Fibroblast of lung (primary cell): ENCODE measurements around the gene HINT2. TPM values are rescaled to one million over a fixed set of nuclear protein-coding genes. Genes with fewer than 3 reads are reported as not detected.

Experiments
- DNase-seq, 2 donors: peaks; one replicate each; pipeline versions ENCODE4 v3.0.0 to v3.0.0-alpha.2; 2010; ENCODE audit warnings: low read depth in 2 of 2
- H2AFZ ChIP-seq: 2 replicates; pipeline ENCODE4 v1.5.1; 2012; ENCODE audit warnings: low read length, control low read depth, inconsistent platforms
- H3K27ac ChIP-seq: 2 replicates; pipeline ENCODE4 v1.5.1; 2011; ENCODE audit warnings: low read length, control low read depth; ENCODE audit not compliant: insufficient read depth
- H3K27me3 ChIP-seq: 2 replicates; pipeline ENCODE4 v1.5.1; 2011; ENCODE audit warnings: mild to moderate bottlenecking, low read length; ENCODE audit not compliant: control insufficient read depth, insufficient read depth
- H3K36me3 ChIP-seq: 2 replicates; pipeline ENCODE4 v1.5.1; 2011; ENCODE audit warnings: low read length; ENCODE audit not compliant: control insufficient read depth, insufficient read depth
- H3K4me1 ChIP-seq: 2 replicates; pipeline ENCODE4 v1.5.1; 2011; ENCODE audit warnings: low read length; ENCODE audit not compliant: control insufficient read depth, insufficient read depth; ENCODE audit errors: extremely low read depth
- H3K4me2 ChIP-seq: 2 replicates; pipeline ENCODE4 v1.5.1; 2011; ENCODE audit warnings: low read length, control low read depth; ENCODE audit not compliant: insufficient read depth; ENCODE audit errors: extremely low read depth
- H3K4me3 ChIP-seq, 4 experiments: fragments of 200-600 bp in 1 of 4; sonication (generic) in 1 of 4; replicated peaks in 1 of 4; 2 replicates each; pipeline ENCODE4 v1.5.1; 2011 to 2016; ENCODE audit warnings: low read length in 4 of 4, low read depth in 3 of 4, mild to moderate bottlenecking in 3 of 4, control low read depth in 2 of 4, inconsistent platforms in 1 of 4, mixed read lengths in 1 of 4; ENCODE audit not compliant: insufficient read depth in 1 of 4; ENCODE audit errors: control extremely low read depth in 1 of 4
- H3K79me2 ChIP-seq: 2 replicates; pipeline ENCODE4 v1.5.1; 2012; ENCODE audit warnings: mild to moderate bottlenecking, low read length, inconsistent platforms; ENCODE audit not compliant: control insufficient read depth, insufficient read depth
- H3K9ac ChIP-seq: 2 replicates; pipeline ENCODE4 v1.5.1; 2011; ENCODE audit warnings: mild to moderate bottlenecking, low read length, control low read depth; ENCODE audit not compliant: insufficient read depth
- H3K9me3 ChIP-seq: 2 replicates; pipeline ENCODE4 v1.5.1; 2012; ENCODE audit warnings: low read depth, low read length; ENCODE audit not compliant: control insufficient read depth, insufficient read depth
- H4K20me1 ChIP-seq: 2 replicates; pipeline ENCODE4 v1.5.1; 2011; ENCODE audit warnings: low read length; ENCODE audit not compliant: control insufficient read depth, insufficient read depth; ENCODE audit errors: extremely low read depth
- CTCF ChIP-seq, 2 donors: IDR thresholded peaks in 1 of 2; conservative IDR thresholded peaks in 1 of 2; 1 replicate in 1 of 2; 2 replicates in 1 of 2; pipeline ENCODE4 v1.5.1; 2011 to 2012; ENCODE audit warnings: low read length in 2 of 2, control low read depth in 1 of 2, inconsistent platforms in 1 of 2, low read depth in 1 of 2, mild to moderate bottlenecking in 1 of 2
- EZH2 ChIP-seq: IDR thresholded peaks from 2 replicates; pipeline ENCODE4 v1.5.1; 2012; ENCODE audit warnings: low read length, control low read depth, mild to moderate bottlenecking; ENCODE audit errors: missing control alignments
- polyA plus RNA-seq, 2 donors: library from polyadenylated mRNA; depleted of rRNA in 1 of 2; stranded (reverse) in 1 of 2; unstranded in 1 of 2; fragments of >200 nt; gene quantifications; 2 replicates each; pipeline ENCODE4 v1.2.1, GENCODE V29; 2011 to 2012; ENCODE audit warnings: missing spikeins in 1 of 2
- total RNA-seq: library from RNA; depleted of rRNA; stranded (reverse); fragments of >200 nt; gene quantifications from 2 replicates; pipeline ENCODE4 v1.2.1, GENCODE V29; 2014

The HINT2 gene
- total and polyA plus RNA-seq, 2 donors (not counting 1 experiment from before 2014, with no cell fraction given) = 13.1 to 34.2 TPM

- TF ChIP-seq CTCF (conservative IDR thresholded peaks at IDR 0.05 in 1 of 2, IDR thresholded peaks at IDR 0.05 in 1 of 2; ENCODE audit: low read depth in 1 of 2, low read length in 2 of 2) (no peak), EZH2 (no peak)
- Histone ChIP-seq H3K27ac (no peak overlapping the region), H4K20me1 (no peaks in the 10 kb centered on the region), H3K9ac (no peak overlapping the region), H3K27me3 (peaks cover 17% of the 10 kb centered on the region), H3K4me2 (no peak overlapping the region), H3K79me2 (no peaks in the 10 kb centered on the region), H3K4me1 (no peaks in the 10 kb centered on the region), H3K4me3 (no peak overlapping the region), H2AFZ (no peak overlapping the region), H3K9me3 (no peaks in the 10 kb centered on the region), H3K36me3 (no peaks in the 10 kb centered on the region)
- DNase-seq = no peak
Observed at GRCh38 chr9:35778496-35778895, 36.3 kb downstream of the HINT2 start.

GRCh38 chr9:35776018-35776417, 38.8 kb downstream of the HINT2 start:
- Histone ChIP-seq H2AFZ (no peak overlapping the region), H3K4me1 (no peaks in the 10 kb centered on the region), H3K4me3 (no peak overlapping the region), H4K20me1 (no peaks in the 10 kb centered on the region), H3K79me2 (no peaks in the 10 kb centered on the region), H3K9me3 (no peaks in the 10 kb centered on the region), H3K27ac (no peak overlapping the region), H3K4me2 (no peak overlapping the region), H3K9ac (no peak overlapping the region), H3K36me3 (no peaks in the 10 kb centered on the region), H3K27me3 (peaks cover 17% of the 10 kb centered on the region)
- no peak for DNase-seq
- TF ChIP-seq EZH2 = no peak
- no peak for TF ChIP-seq CTCF (conservative IDR thresholded peaks at IDR 0.05 in 1 of 2, IDR thresholded peaks at IDR 0.05 in 1 of 2; ENCODE audit: low read depth in 1 of 2, low read length in 2 of 2)

GRCh38 chr9:35774907-35775635, 39.8 kb downstream of the HINT2 start:
- Histone ChIP-seq H3K4me1 (no peaks in the 10 kb centered on the region), H2AFZ (no peak overlapping the region), H3K4me3 (no peak overlapping the region), H3K9me3 (no peaks in the 10 kb centered on the region), H4K20me1 (no peaks in the 10 kb centered on the region), H3K9ac (no peak overlapping the region), H3K79me2 (no peaks in the 10 kb centered on the region), H3K4me2 (no peak overlapping the region), H3K27me3 (peaks cover 21% of the 10 kb centered on the region), H3K27ac (no peak overlapping the region), H3K36me3 (no peaks in the 10 kb centered on the region)
- no peak for DNase-seq
- TF ChIP-seq CTCF (conservative IDR thresholded peaks at IDR 0.05 in 1 of 2, IDR thresholded peaks at IDR 0.05 in 1 of 2; ENCODE audit: low read depth in 1 of 2, low read length in 2 of 2) = no peak
- no peak for TF ChIP-seq EZH2
